IMR-90 (cell line): ENCODE measurements around the gene CDADC1.

Experiments
- CEBPB ChIP-seq: IDR thresholded peaks from 2 replicates; pipeline ENCODE4 v1.6.1; 2012; ENCODE audit warnings: low read depth, low read length, improper control_type of control experiment
- MXI1 ChIP-seq: IDR thresholded peaks from 2 replicates; pipeline ENCODE4 v1.6.1; 2012; ENCODE audit warnings: low read depth, mild to moderate bottlenecking, low read length, moderate library complexity, borderline replicate concordance
- POLR2A ChIP-seq: IDR thresholded peaks from 2 replicates; pipeline ENCODE4 v1.6.1; 2012; ENCODE audit warnings: mild to moderate bottlenecking, low read depth, low read length
- RCOR1 ChIP-seq: IDR thresholded peaks from 2 replicates; pipeline ENCODE4 v1.6.1; 2012; ENCODE audit warnings: mild to moderate bottlenecking, low read length, improper control_type of control experiment; ENCODE audit not compliant: insufficient replicate concordance
- TF ChIP-seq, protein P1 (sequence below): conservative IDR thresholded peaks from 2 replicates; pipeline ENCODE4 v1.5.1; 2012; ENCODE audit warnings: mild to moderate bottlenecking, low read depth, low read length, improper control_type of control experiment

DNA sequence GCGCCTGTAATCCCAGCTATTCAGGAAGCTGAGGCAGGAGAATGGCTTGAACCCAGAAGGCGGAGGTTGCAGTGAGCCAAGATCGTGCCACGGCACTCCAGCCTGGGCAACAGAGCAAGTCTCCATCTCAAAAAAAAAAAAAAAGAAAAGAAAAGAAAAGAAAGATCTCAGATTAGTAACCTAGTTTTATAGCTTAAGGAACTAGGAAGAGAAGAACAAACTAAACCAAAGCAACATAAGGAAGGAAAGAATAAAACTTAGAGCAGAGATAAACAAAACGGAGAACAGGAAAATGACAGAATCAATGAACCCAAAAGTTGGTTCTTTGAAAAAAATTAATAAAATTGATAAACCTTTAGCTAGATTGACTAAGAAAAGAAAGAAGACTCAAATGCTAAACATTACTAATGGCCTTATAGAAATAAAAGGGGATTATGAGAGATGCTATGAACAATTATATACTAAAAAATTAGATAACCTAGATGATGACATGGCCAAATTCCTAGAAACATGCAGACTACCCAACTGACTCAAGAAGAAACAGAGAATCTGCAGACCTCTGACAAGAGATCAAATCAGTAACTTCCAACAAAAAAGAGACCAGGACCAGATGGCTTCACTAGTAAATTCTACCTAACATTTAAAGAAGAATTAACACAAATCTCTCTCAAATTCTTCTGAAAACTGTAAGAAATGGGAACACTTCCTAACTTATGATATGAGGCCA is 68.2 kb downstream of the CDADC1 start:
- TF ChIP-seq, protein P1, sequence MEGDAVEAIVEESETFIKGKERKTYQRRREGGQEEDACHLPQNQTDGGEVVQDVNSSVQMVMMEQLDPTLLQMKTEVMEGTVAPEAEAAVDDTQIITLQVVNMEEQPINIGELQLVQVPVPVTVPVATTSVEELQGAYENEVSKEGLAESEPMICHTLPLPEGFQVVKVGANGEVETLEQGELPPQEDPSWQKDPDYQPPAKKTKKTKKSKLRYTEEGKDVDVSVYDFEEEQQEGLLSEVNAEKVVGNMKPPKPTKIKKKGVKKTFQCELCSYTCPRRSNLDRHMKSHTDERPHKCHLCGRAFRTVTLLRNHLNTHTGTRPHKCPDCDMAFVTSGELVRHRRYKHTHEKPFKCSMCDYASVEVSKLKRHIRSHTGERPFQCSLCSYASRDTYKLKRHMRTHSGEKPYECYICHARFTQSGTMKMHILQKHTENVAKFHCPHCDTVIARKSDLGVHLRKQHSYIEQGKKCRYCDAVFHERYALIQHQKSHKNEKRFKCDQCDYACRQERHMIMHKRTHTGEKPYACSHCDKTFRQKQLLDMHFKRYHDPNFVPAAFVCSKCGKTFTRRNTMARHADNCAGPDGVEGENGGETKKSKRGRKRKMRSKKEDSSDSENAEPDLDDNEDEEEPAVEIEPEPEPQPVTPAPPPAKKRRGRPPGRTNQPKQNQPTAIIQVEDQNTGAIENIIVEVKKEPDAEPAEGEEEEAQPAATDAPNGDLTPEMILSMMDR, result no peak
- TF ChIP-seq POLR2A, result no peak
- no peak for TF ChIP-seq RCOR1
- TF ChIP-seq CEBPB, result no peak
- no peak for TF ChIP-seq MXI1
